HepG2 (cell line): ENCODE results near the gene PDILT. TPM values are rescaled to one million over a fixed set of nuclear protein-coding genes. Genes with fewer than 3 reads are reported as not detected.

Experiments used
- BCL6 ChIP-seq: IDR thresholded peaks from 2 replicates; pipeline ENCODE4 v1.6.1; 2016; ENCODE audit warnings: missing genetic modification reagents, missing compliant biosample characterization
- DDIT3 ChIP-seq: sonication (generic); formaldehyde crosslinking; IDR thresholded peaks from 2 replicates; pipeline ENCODE4 v1.4.0; 2020; ENCODE audit warnings: mild to moderate bottlenecking, missing genetic modification reagents
- FOXC1 ChIP-seq: sonication (generic); formaldehyde crosslinking; IDR thresholded peaks from 2 replicates; pipeline ENCODE4 v1.8.0; 2022; ENCODE audit warnings: mild to moderate bottlenecking, missing genetic modification reagents, borderline replicate concordance
- FOXO1 ChIP-seq: sonication (generic); formaldehyde crosslinking; IDR thresholded peaks from 2 replicates; pipeline ENCODE4 v1.4.0; 2020; ENCODE audit warnings: missing genetic modification reagents
- FOXO4 ChIP-seq: sonication (generic); formaldehyde crosslinking; conservative IDR thresholded peaks from 2 replicates; pipeline ENCODE4 v1.8.1; 2023; ENCODE audit warnings: missing genetic modification reagents
- GMEB2 ChIP-seq: IDR thresholded peaks from 2 replicates; pipeline ENCODE4 v1.6.1; 2016; ENCODE audit warnings: missing biosample characterization, missing genetic modification reagents, low read depth
- HHEX ChIP-seq: IDR thresholded peaks from 2 replicates; pipeline ENCODE4 v1.6.1; 2016; ENCODE audit warnings: control low read depth
- MIER2 ChIP-seq: IDR thresholded peaks from 2 replicates; pipeline ENCODE4 v1.6.1; 2016; ENCODE audit warnings: missing biosample characterization, missing genetic modification reagents
- NR2F6 ChIP-seq, 2 experiments: IDR thresholded peaks; 2 replicates each; pipeline ENCODE4 v1.6.1; 2016; ENCODE audit warnings: antibody characterized with exemption in 1 of 2, mild to moderate bottlenecking in 1 of 2
- NR3C1 ChIP-seq: sonication (generic); formaldehyde crosslinking; IDR thresholded peaks from 2 replicates; pipeline ENCODE4 v1.4.0; 2020; ENCODE audit warnings: missing genetic modification reagents
- PATZ1 ChIP-seq: sonication (generic); formaldehyde crosslinking; IDR thresholded peaks from 2 replicates; pipeline ENCODE4 v1.4.0; 2020; ENCODE audit warnings: missing genetic modification reagents
- POGZ ChIP-seq: sonication (generic); formaldehyde crosslinking; IDR thresholded peaks from 2 replicates; pipeline ENCODE4 v1.4.0; 2020; ENCODE audit warnings: mild to moderate bottlenecking, missing genetic modification reagents
- POLR2AphosphoS5 ChIP-seq: IDR thresholded peaks from 2 replicates; pipeline ENCODE4 v1.6.1; 2012; ENCODE audit warnings: low read depth, low read length
- RXRA ChIP-seq: sonication (generic); formaldehyde crosslinking; IDR thresholded peaks from 2 replicates; pipeline ENCODE4 v1.5.1; 2020; ENCODE audit warnings: missing genetic modification reagents
- SALL1 ChIP-seq: sonication (generic); formaldehyde crosslinking; IDR thresholded peaks from 2 replicates; pipeline ENCODE4 v1.8.0; 2022; ENCODE audit warnings: mild to moderate bottlenecking, missing genetic modification reagents
- SOX13 ChIP-seq, 3 experiments: fragments of 450-650 bp in 1 of 3; sonication (generic) in 1 of 3; formaldehyde crosslinking in 1 of 3; IDR thresholded peaks in 2 of 3; conservative IDR thresholded peaks in 1 of 3; 2 replicates each; pipeline versions ENCODE4 v1.5.0 to v1.6.1; 2016 to 2020; ENCODE audit warnings: antibody characterized with exemption in 1 of 3, mild to moderate bottlenecking in 1 of 3, missing compliant biosample characterization in 1 of 3, missing genetic modification reagents in 1 of 3, moderate library complexity in 1 of 3
- ZFX ChIP-seq: sonication (generic); formaldehyde crosslinking; IDR thresholded peaks from 2 replicates; pipeline ENCODE4 v1.4.0; 2020; ENCODE audit warnings: mild to moderate bottlenecking, low read depth, missing genetic modification reagents, moderate library complexity
- ZNF24 ChIP-seq: fragments of 450-650 bp; IDR thresholded peaks from 2 replicates; pipeline ENCODE4 v1.6.1; 2017; ENCODE audit warnings: antibody characterized with exemption, mild to moderate bottlenecking
- ZNF317 ChIP-seq: sonication (generic); formaldehyde crosslinking; IDR thresholded peaks from 2 replicates; pipeline ENCODE4 v1.5.0; 2020; ENCODE audit warnings: mild to moderate bottlenecking, missing genetic modification reagents
- ZNF430 ChIP-seq: sonication (generic); formaldehyde crosslinking; IDR thresholded peaks from 2 replicates; pipeline ENCODE4 v1.9.0; 2021; ENCODE audit warnings: mild to moderate bottlenecking, missing genetic modification reagents
- ZNF501 ChIP-seq: sonication (generic); formaldehyde crosslinking; IDR thresholded peaks from 2 replicates; pipeline ENCODE4 v1.5.1; 2020; ENCODE audit warnings: mild to moderate bottlenecking, moderate library complexity, missing genetic modification reagents
- ZNF563 ChIP-seq: sonication (generic); formaldehyde crosslinking; IDR thresholded peaks from 2 replicates; pipeline ENCODE4 v1.8.0; 2022; ENCODE audit warnings: mild to moderate bottlenecking, moderate library complexity, missing genetic modification reagents
- ZNF780A ChIP-seq: sonication (generic); formaldehyde crosslinking; IDR thresholded peaks from 2 replicates; pipeline ENCODE4 v1.8.0; 2022; ENCODE audit warnings: mild to moderate bottlenecking, missing genetic modification reagents, moderate library complexity
- ZNF790 ChIP-seq: sonication (generic); formaldehyde crosslinking; IDR thresholded peaks from 2 replicates; pipeline ENCODE4 v1.8.0; 2022; ENCODE audit warnings: missing genetic modification reagents, mild to moderate bottlenecking, borderline replicate concordance
- ZNF879 ChIP-seq: sonication (generic); formaldehyde crosslinking; IDR thresholded peaks from 2 replicates; pipeline ENCODE4 v1.8.1; 2023; ENCODE audit warnings: missing genetic modification reagents
- ZSCAN9 ChIP-seq: IDR thresholded peaks from 2 replicates; pipeline ENCODE4 v1.6.1; 2016; ENCODE audit warnings: borderline replicate concordance
- polyA plus RNA-seq, 8 experiments: library from polyadenylated mRNA; depleted of rRNA in 3 of 8; stranded (reverse) in 7 of 8; unstranded in 1 of 8; fragments of >200 nt; fragmentation: Illumina TruSeq in 4 of 8; extraction: Trizol in 4 of 8; gene quantifications; 2 replicates each; pipeline versions ENCODE4 v1.2.1 to v1.2.3, GENCODE V29; 2011 to 2016; ENCODE audit warnings: low read depth in 4 of 8, missing spikeins in 1 of 8, mixed read lengths in 1 of 8; ENCODE audit not compliant: insufficient read depth in 1 of 8
- total RNA-seq, 5 experiments: library from RNA; depleted of rRNA; stranded (reverse); fragments of >200 nt; fragmentation: Illumina TruSeq; extraction: Trizol; gene quantifications; 2 replicates each; pipeline ENCODE4 v1.2.3, GENCODE V29; 2016; ENCODE audit warnings: low read depth in 1 of 5

The PDILT gene
- total and polyA plus RNA-seq, 2 of the 13 experiments (the other 11 are each of a cell fraction or from before 2014, with no cell fraction given), result not detected

GRCh38 chr16:20409398-20410120 lies 5.0 kb upstream of the PDILT start, which contains the start of gene ACSM5 (continued):
- TF ChIP-seq GMEB2 (CRISPR knock-in tag) (no peak), DDIT3 (CRISPR knock-in tag) (no peak), ZNF24 (no peak), ZNF501 (CRISPR knock-in tag) (0 out of 2 replicates have a peak, but pooled peaks have one; percentile 7), ZNF430 (no peak), POGZ (CRISPR knock-in tag) (0 out of 2 replicates have a peak, but pooled peaks have one; percentile 10), FOXC1 (CRISPR knock-in tag) (no peak), ZNF563 (CRISPR knock-in tag) (no peak; the same call in 1 of the 2 replicates), BCL6 (0 out of 2 replicates have a peak, but pooled peaks have one; percentile 18), ZNF879 (CRISPR knock-in tag) (0 out of 2 replicates have a peak, but pooled peaks have one; percentile 48), ZNF790 (CRISPR knock-in tag) (no peak), FOXO4 (CRISPR knock-in tag) (0 out of 2 replicates have a peak, but pooled peaks have one; percentile 23), FOXO1 (CRISPR knock-in tag) (peak; percentile 16), NR3C1 (CRISPR knock-in tag) (no peak), ZNF780A (CRISPR knock-in tag) (no peak), PATZ1 (CRISPR knock-in tag) (no peak), NR2F6 (IDR thresholded peaks at IDR 0.05) (no peak), NR2F6 (CRISPR knock-in tag; IDR thresholded peaks at IDR 0.05) (no peak), HHEX (CRISPR knock-in tag) (no peak), RXRA (CRISPR knock-in tag) (peak; percentile 44; the same call in 1 of the 2 replicates), MIER2 (CRISPR knock-in tag) (peak; percentile 32; the same call in 1 of the 2 replicates), ZFX (peak; percentile 84), SALL1 (peak; percentile 46; the same call in 1 of the 2 replicates), ZNF317 (0 out of 2 replicates have a peak, but pooled peaks have one; percentile 14), SOX13 (IDR thresholded peaks at IDR 0.05) (no peak), SOX13 (CRISPR knock-in tag; conservative IDR thresholded peaks at IDR 0.05 in 1 of 2, IDR thresholded peaks at IDR 0.05 in 1 of 2) (peak in 1 of 2 experiments; percentile 30; a peak in 1 of 4 replicates), ZSCAN9 (0 out of 2 replicates have a peak, but pooled peaks have one; percentile 25), POLR2AphosphoS5 (peak; percentile 73)
